Fibroblast of mammary gland (primary cell): ENCODE measurements around the gene ADAMTSL2.

ENCODE experiments used
- DNase-seq: peaks from one replicate; pipeline ENCODE4 v3.0.0-alpha.2; 2010; ENCODE audit warnings: low read depth
- H3K4me3 ChIP-seq: 2 replicates; pipeline ENCODE4 v1.5.1; 2011; ENCODE audit warnings: low read depth, mild to moderate bottlenecking, low read length, moderate library complexity; ENCODE audit not compliant: control insufficient read depth
- TF ChIP-seq, protein P1 (sequence below): conservative IDR thresholded peaks from 2 replicates; pipeline ENCODE4 v1.5.1; 2011; ENCODE audit warnings: low read depth, low read length, inconsistent platforms; ENCODE audit not compliant: control insufficient read depth, insufficient read depth

The ADAMTSL2 gene

DNA sequence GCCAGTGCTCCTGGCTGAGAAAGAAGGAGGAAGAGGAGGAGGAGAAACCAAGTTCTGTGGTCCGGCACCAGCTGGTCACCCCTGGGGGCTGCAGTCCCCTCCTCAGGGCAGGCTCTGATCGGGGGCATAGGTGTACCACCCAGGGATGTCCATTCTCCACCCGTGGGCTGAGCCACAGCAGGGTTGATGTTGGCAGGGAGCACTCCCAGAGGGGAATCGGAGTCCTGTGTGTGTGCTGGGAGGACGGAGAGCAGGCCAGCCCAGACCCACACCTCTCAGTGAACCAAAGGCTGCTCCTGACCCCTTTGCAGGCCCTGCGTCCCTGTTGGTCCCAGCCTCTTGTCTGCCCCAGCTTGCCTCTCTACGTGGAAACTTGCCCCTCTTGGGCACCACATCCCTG is 4.6 kb upstream of the ADAMTSL2 start:
- no peak for DNase-seq
- TF ChIP-seq, protein P1, sequence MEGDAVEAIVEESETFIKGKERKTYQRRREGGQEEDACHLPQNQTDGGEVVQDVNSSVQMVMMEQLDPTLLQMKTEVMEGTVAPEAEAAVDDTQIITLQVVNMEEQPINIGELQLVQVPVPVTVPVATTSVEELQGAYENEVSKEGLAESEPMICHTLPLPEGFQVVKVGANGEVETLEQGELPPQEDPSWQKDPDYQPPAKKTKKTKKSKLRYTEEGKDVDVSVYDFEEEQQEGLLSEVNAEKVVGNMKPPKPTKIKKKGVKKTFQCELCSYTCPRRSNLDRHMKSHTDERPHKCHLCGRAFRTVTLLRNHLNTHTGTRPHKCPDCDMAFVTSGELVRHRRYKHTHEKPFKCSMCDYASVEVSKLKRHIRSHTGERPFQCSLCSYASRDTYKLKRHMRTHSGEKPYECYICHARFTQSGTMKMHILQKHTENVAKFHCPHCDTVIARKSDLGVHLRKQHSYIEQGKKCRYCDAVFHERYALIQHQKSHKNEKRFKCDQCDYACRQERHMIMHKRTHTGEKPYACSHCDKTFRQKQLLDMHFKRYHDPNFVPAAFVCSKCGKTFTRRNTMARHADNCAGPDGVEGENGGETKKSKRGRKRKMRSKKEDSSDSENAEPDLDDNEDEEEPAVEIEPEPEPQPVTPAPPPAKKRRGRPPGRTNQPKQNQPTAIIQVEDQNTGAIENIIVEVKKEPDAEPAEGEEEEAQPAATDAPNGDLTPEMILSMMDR, result no peak
- H3K4me3 ChIP-seq, result no peak overlapping the region

DNA sequence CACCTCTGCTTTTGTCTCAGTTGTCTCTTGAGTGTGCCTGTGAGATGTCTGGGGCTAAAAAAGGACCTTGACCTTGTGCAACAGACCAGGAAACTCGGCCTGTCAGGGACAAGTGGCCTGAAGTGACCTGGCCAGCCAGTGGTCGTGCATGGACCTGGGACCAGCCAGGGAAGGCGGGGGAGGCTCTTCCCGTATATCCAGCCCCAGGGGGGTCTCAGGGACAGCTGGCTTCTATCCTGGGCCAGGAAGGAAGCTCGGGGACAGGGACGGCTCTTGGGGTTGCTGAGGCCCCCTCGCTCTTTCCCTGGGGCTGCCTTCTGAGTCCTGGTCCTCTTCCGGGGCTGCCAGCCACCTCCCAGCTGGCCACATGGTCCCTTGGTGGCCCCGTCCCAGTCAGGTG is 3.2 kb upstream of the ADAMTSL2 start:
- H3K4me3 ChIP-seq, result no peak overlapping the region
- DNase-seq, result no peak
- TF ChIP-seq, protein P1, result no peak

DNA sequence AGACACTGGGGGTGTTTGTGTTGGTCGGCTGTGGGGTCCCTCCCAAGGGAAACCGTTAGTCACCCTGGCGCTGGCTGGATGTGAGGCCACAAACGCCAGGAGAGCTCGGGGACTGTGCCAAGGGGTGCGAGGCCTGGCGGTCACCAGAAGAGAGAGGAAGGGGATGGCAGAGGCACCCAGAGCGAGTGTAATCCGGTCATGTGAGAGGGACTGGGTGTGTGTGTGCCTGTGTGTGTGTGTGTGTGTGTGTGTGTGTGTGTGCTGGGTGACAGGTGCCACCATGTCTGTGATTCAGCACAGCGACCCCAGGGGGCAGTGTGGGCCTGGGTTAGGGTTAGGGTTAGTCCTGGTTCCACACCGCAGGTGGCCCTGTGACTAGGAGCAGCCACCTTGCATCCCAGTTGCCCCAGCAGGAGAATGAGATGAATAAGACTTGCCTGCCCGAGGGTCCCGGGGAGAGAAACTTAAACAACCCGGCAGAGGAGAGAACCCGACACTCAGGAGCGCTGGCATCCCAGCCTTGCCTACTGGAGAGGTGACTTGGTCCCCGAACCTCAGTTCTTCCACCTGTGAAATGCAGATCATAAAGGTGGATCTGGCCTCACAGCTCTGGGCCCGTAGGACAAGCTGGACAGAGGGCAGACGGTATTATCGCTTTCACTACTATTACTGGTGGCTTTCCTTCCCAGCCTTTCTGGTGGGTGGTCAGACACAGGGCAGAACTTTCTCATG is 1.4 kb upstream of the ADAMTSL2 start:
- DNase-seq, result peak; percentile 46
- H3K4me3 ChIP-seq, result no peak overlapping the region
- TF ChIP-seq, protein P1, result peak; percentile 51

DNA sequence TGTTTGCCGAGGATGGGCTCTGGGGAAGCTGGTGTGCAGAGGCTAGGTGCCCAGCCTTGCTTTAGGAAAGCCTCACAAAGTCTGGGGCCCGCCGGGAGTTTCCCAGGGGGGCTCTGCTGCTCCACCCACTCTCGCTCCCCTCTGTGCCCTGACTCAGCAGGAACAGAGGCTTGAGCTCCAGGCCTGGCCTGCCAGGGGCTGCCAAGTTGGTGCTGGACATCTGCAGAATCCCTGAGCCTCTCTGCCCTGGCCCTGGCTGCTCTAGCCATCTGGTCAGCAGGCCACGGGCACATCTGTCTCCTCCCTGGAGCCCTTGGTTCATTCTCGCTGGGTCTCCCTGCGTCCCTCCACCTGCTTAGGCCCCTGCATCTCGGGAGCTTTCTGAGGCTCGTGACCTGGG is 647 bp upstream of the ADAMTSL2 start:
- no peak overlapping the region for H3K4me3 ChIP-seq
- TF ChIP-seq, protein P1, result no peak
- DNase-seq, result peak; percentile 16

DNA sequence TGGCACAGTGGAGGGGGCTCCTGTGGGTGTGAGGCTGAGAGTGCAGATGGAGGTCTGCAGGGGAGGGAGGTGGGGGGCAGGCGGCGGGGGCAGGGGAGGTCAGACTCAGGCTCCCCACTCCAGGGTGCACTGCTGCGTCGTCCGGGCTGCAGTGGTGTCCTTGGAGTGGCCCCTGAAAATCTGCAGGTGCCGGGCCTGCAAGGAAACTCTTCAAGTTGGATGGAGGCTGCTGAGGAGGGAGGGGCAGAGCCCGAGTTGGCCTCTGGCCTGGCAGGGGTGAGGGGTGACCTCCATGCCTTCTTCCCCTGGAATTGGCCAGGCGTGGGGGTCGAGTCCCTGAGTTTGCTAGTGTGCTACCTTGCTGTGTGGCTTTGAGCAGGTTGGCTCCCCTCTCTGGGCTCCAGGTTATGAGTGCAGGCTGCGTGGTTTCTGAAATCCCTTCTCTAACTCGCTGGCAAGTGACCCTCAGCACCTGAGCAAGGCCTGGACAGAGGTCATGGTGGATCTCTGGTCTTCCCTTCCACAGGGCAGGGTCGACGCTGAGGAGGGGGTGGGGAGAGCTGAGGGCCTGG is 888 bp downstream of the ADAMTSL2 start:
- no peak for DNase-seq
- TF ChIP-seq, protein P1, result no peak
- no peak overlapping the region for H3K4me3 ChIP-seq

DNA sequence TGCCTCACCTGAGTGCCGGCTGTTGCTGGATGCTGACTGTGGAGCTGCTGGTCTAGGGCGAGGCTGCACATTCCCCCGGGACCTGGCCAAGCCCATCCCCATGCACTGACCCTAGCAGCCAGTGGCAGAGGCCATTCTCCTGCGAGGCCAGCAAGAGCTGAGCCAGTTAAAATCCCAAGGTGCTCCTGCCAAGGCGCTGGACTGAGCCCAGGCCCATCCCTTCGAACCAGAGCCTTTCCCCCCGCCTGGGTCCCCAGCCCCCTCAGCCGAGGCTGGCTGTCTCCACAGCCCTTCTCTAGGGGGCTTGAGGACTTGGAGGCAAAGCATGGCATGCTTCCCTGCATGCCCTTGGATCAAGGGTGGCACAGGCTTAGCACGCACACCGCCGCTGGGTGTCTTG is 1.6 kb downstream of the ADAMTSL2 start:
- TF ChIP-seq, protein P1, result no peak
- no peak for DNase-seq
- no peak overlapping the region for H3K4me3 ChIP-seq
